Daoy (cell line): Measurements from ENCODE around the gene ZNF618. TPM values are rescaled to one million over a fixed set of nuclear protein-coding genes. Genes with fewer than 3 reads are reported as not detected.

Experiments
- DNase-seq: peaks from one replicate; pipeline ENCODE4 v3.0.0-alpha.2; 2015; ENCODE audit warnings: low read depth
- total RNA-seq: library from RNA; depleted of rRNA; stranded (reverse); fragments of >200 nt; shearing (Covaris generic); gene quantifications from 2 replicates; pipeline ENCODE4 v1.2.3, GENCODE V29; 2014

The ZNF618 gene
- total RNA-seq, 1 experiment from 2014 or later, result 5.0 TPM

DNA sequence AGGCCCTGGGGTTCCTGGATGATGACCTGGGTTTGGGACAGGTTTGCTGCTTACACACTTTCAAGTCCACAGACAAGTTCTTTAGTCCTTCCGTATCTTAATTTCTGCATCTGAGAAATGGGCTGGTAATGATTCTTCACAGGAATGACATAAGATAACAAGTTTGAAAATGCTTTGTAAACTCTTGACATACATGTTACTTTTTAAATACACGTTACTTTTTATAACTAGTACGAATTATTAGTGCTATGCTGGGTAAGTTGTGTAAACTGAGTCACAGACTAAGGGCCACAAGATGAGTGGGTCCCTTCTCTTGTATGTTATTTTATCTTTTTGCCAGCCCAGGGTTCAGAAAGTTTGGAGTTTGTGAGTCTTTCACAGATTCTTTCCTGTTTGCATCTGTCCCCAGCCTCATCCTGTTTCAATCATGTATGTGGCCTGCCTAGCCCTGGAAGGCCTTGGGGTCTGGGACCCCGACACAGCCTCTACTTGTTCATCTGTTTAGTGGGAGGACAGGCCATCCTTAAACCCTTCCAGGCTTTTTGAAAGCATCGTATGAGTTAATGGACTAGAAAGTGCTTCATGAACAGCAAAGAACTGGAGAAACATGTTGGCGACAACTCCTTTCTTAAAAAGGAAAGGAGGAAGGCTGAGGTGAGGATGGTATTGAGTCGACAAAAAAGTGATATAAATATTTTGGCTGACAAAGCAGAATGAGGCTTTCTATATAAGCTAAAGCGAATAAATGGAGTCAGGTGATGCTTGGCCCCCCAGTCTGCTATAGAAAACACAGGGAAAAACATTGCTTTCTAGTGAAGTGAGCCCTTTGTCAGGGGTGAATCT, 9.3 kb downstream of the ZNF618 start:
- no peak for DNase-seq

DNA sequence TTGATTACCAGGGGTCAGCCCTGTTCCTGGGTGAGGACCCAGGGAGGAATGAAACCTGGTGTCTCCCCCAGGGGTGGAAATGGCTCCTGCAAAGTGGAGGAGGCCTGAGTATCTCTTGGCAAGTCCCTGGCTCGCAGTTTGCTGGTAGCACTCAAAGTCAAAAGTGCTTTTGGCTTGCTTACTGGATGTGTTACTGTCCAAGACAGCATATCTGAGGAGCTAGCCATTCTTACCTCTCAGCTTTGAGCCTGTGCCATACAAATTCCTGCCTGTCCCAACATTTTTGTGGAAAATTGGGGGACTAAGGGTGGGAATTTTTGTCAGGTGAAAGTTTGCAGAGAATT, 9.9 kb downstream of the ZNF618 start:
- DNase-seq, result peak; percentile 38

DNA sequence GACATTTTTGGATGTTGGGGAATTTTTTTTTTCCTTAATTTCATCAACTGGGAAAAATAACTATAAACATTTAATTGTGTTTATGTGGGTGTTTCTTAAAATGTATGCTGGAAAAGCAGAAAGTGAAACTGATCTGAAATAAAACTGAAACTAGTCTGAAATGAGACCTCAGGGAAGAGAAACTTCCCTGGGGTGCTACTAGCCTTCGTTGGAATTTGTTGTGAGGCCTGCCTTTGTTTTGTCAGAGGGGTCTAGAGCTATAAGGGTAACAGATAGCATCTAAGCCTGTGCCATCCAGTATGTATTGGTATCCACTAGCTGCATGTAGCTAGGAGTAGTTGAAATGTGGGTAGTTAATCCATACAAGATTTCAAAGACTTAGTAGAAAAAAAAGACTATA, 10.4 kb downstream of the ZNF618 start:
- DNase-seq, result peak; percentile 34

DNA sequence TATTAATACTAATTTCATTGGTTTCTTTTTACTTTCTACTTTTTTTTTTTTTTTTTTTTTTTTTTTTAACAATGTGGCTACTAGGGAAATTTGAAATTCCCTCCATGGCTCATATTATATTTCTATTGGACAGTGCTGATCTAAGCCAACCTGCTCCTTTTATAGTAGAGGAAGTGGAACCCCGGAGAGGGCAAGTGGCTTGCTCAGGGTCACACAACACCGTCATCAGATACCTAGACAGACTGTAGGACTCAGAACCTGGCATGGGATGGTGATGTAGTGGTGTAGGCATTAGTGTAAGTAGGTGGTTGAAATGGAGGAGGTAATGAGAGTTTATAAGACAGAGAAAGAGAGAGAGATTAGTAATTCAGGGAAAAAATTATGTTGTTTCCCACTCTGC, 10.8 kb downstream of the ZNF618 start:
- peak; percentile 43 for DNase-seq

DNA sequence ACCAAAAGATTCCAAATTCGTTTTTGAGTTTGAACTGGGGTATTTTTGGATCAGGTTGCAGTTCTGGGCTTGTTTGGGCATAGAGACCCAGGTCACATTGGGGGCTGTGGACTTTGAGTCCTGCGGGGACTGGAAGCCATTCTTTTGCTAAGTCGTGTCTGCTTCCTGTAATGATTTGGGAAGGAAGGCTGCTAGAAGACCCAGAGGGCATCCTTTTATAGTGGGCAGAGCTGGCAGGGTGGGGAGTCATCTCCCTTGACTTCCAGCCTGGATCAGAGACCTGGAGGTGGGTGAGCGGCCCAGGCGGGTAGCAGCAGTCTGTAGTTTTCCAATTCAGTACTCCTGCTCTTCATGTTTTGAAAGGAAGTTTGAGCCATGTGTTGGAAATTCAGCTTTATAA, 11.3 kb downstream of the ZNF618 start:
- no peak for DNase-seq

DNA sequence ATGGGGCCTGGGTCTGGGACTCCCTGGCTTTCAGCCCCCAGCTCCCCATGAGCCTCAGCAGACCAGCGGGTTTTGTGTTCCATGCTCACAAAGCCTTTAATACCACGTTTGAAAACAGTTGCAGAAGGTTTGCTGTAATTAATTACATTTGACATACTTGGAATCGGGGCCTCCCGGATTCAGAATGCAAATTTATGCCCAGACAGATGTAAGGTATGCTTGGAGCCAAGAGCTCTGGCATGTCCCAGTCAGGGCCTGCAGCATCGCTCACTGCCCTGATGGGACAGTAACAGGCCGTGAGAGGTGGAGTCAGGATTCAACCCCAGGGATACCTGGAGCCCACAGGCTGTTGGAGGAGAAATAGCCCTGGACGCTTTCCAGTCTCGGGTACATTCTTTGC, 12.2 kb downstream of the ZNF618 start:
- DNase-seq, result no peak

DNA sequence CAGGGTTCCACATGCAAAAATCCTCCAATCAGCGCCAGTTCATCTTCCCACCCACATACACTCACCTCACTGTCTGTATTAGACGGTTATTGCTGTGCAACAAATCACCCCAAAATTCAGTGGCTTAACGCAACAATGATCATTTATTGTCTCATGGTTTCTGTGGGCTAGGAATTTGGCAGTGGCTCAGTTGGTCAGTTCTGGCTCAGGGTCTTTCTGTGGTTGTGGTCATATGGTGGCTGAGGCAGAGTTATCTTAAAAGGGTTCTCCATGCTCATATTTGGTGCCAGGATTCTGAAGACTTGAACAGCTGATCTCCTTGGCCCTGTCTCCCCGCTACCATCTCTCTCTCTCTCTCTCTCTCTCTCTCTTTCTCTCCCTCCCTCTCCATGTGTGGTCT, 12.9 kb downstream of the ZNF618 start:
- no peak for DNase-seq

DNA sequence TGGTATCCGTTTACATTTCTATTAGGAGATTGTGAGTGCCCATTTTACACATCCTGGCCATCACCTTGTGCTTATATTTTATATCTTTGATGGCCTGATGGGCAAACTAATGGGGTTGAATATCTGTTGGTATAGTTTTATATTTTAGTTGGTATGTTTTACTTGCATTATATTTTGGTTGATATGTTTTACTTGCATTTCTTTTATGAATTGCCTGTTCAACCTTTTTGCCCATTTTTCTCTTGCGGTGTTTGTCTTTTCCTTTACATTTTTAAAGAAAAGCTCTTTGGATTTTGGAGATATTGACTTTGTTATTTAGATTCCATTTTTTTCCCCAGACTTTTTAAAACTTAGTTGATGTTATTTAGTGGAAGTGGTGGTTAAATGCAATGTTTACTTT, 14.6 kb downstream of the ZNF618 start:
- no peak for DNase-seq

DNA sequence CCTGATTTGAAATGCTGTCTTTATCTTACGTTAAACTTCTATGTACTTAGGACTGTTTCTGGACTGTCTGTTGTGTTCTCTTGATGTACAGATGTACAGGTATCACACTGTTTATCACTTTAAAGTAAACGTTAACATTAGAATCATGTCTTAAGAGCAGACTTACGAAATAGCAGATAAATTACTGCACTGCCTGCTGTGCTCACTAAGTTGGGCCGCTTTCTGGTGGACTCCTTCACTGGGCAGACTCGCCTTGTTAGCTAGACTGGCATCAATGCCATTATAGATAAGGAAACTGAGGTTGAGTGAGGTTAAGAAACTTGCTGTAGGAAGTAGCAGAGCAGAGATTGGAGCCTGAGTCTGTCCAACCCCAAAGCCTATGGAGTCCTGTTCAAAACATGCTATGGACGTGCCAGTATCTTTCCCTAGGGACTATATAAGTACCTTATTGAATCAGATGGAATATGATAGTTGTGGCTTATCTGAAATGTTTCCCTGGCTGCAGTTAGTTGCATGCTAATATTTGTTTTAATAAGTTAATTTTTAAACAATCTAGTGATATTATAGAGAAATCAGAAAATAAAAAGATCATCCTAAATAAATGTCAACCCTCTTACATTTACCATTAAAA, 16.9 kb downstream of the ZNF618 start:
- DNase-seq, result no peak

DNA sequence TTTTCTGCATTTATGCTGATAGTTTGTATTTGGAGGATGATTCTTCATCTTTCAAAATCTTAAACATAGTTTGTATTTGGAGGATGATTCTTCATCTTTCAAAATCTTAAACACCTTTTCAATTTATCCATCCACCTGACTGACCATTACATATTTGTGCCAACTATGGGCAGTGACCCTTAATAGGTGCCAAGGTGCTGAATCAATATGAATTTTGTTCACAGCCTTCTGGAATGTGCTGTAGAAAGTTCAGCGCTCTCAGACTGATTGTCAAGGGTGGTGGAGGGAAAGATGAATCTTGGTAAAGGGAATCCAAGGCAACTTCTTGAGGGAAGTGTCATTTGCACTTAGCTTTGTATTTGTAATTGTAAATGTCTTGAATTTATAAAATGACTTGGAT, 18.1 kb downstream of the ZNF618 start:
- DNase-seq, result no peak

DNA sequence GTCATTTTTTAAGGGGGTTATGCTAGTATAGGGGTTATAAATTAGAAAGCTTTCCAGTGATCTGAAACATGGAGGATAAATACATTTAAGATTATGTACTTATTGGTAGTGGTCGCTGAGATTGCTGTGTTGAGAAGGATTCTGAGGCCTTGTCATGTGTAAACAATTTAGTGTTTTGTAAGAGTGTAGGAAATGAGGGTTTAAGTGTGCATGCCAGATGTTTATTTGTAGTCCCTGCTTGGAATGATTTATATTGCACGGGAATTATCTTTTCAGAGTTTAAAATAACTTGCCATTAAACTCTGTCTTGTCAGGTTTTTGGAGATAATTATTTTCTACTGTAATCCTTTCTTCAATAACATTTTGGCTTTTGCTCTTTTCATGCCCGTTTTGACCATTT, 19.4 kb downstream of the ZNF618 start:
- no peak for DNase-seq

DNA sequence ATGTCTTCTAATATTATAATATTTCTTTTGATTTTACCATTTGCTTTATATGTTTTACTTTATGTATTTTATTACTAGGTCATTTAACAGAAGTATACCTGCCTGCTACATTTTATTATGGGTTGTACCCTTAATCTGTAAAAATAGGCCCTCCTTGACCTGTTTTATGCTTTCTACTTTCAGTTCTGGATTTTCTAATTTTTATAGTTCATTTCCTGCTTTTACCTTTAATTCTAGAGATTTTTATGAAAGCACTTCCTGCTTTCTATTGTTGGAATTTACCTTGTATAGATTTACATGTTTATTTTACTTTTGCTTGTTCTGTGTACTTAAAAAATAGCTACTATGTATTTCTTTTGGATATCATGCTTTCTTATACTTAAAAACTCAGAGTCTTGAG, 20.6 kb downstream of the ZNF618 start:
- no peak for DNase-seq

DNA sequence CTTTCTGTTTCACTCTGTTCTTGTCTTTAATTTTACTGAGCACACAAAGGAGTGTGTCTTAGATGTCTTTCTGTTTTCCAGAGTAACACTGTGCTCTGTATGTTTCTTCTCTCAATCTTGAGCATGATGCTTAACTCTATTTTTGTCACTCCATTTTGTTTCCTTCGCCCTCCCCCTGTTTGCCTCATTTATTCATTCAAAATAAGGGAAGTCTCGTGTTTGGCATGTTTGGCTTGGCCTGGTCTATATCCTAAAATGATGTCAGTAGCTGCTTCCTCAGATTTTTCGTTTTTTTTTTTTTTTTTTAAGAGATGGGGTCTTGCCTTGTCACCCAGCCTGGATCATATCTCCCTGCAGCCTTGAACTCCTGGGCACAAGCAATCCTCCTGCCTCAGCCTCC, 22.0 kb downstream of the ZNF618 start:
- no peak for DNase-seq

DNA sequence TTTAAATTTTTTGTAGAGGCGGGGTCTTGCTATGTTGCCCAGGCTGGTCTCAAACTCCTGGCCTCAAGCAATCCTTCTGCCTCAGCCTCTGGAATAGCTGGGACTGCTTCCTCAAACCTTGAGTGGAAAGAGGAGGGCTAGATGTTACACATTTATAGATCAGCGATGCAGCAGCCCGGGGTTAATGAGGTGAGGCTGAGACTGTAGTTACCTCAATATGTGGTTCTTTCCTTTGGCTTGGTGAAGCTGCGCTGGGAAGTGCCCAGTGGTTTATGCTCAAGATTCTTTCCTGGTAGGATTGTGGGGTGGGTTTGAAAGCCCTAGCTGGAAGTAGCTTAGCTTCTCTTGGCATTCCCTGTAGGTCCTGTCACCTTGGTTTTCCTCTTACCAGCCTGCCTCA, 22.5 kb downstream of the ZNF618 start:
- DNase-seq, result no peak

DNA sequence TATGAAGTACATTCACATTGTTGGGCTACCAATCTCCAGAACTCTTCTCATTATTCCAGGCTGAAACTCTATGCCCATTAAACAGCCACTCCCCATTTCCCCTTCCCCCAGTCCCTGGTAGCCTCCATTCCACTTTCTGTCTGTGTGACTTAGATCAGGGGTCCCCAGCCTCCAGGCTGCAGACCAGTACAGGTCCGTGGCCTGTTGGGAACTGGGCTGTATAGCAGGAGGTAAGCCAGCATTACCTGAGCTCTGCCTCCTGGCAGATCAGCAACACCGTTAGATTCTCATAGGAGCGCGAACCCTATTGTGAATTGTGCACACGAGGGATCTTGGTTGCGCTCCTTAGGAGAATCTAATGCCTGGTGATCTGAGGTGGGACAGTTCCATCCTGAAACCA, 23.1 kb downstream of the ZNF618 start:
- DNase-seq, result no peak

DNA sequence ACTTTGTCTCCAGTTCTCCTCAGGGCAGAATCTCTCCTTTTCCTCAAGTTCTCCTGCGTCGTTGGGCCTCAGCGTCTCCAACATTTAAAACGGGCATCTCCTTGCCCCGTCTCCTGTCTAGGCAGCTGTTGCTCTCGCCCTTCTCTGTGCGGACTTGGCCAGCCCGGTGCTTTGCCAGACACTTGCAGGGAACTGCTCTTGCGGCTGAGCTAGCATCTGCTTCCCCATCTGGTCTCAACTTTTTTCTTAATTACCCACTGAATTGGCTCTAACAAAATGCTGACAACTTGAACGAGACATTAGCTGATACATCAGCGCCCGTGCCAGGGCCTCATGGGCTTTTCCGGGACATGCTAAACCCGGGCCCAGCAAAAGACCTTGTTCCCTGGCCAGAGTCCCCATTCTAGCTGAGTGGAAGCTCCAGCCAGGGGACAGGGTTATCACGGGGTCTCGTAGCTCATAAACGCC, 25.1 kb downstream of the ZNF618 start:
- no peak for DNase-seq

DNA sequence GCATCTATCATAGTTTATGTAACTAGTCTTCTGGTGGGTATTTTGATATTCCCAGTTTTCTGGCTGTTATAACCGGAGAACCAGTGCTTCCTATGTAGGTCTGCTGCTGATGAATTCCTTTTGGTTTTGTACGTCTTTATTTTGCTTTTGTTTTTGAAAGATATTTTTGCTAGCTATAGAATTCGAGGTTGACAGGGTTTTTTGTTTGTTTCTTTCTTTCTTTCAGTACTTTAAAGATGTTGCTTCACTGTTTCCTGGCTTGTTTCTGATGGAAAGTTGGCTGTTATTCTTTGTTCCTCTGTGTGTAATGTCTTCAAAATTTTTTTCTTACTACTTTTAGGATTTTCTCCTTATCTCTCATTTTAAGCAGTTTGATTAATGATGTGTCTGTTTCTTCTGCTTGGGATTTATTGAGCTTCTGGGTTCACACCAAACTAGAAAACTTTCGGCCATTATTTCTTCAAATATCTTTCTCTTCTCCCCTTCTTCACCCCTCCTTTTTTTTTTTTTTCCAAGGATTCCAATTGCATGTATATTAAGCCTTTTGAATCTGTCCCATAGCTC, 27.5 kb downstream of the ZNF618 start:
- DNase-seq, result no peak

DNA sequence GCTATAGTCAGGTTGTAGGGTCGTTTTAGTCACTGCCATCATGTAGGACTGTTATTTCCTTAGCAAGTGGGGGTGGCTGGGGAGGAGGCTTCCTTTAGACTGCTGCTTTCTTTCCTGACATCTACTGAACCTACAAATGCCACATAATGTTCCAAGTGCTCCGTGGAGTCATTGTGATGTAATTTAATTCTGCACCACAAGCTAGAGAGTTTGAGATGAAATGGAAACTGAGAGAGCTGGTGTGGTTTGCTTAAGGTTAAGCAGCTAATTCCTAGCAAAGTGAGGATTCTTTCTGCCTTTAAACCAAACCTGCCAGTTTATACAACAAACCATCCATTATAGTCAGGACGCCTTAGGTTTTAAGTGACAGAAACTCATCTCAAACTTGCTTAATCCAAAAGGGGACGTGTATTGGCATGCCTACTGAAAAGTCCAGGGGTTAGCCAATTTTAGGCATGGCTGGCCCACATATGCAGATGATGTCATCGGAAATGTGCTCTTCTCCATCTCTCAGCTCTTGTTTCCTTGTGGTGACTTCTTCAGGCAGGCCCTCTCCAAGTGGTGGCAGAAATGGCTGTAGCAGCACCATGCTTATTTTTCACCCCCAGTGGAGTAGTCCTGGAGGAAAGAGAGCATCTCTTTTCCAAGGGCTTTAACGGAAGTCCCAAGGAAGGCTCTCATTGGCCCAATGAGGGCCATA, 30.5 kb downstream of the ZNF618 start:
- DNase-seq, result no peak

DNA sequence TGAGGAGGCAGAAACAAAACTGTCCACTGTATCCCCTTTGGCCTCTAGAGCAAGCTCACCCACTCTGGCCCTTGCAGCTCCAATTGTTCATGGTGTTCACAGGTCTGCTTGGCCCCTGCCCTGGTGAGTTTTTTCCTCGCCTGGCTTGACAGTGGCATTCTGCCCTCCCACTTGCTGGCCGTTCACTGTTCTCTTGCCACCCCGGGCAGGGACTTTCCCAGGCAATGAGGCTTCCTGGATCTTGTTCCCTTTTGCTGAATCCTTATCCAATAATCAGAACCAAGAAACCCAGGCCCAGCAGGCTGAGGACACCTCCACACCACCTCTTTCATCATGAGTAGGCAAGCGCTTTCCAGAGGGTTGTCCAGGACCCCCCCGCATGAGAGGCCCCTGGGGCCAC, 31.2 kb downstream of the ZNF618 start:
- DNase-seq, result no peak

DNA sequence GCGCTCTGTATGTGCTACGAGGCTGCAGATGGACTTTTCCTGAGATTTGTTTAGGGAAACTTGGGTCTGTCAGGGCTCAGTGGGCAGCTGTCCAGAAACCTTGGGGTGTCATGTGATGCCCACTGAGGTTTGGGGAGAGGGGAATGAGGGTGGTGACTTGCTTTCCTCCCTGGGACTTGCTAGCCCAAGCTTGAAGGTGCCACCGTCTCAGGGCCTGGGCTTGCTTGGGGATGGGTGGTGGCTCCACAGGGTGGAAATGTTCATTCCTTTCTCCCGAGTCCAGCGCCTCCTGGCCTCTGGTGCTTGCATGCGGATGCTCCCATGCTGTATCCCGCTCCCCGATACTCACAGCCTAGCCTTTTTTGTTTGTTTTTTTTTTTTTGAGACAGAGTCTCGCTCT, 33.3 kb downstream of the ZNF618 start:
- no peak for DNase-seq

DNA sequence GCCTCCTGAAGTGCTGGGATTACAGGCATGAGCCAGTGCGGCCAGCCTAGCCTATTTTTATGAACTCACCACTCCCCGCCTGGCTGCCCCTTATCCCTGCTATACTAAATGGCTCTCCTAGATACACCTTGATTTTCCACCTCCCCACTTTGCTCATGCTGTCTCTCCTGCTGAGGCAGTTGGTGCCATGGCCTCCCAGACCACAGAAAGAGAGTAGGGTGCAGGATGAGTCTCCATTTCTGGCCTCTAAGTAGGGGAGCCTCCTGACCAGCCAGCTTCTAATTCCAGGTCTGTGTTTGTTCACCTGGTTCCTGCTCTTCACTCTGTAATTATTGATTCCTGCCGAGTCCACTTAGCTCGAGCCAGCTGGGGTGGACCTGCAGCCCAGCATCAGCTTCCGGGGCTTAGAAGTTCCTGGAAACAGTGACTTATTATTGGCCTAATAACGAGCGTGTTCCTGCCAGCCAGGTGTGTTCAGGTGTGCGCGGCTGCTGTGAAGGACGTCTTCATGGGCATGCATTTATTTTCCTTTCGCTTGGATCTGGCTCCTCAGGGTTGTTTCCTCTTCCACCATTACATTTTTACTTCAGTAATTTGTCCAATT, 34.0 kb downstream of the ZNF618 start:
- DNase-seq, result no peak

DNA sequence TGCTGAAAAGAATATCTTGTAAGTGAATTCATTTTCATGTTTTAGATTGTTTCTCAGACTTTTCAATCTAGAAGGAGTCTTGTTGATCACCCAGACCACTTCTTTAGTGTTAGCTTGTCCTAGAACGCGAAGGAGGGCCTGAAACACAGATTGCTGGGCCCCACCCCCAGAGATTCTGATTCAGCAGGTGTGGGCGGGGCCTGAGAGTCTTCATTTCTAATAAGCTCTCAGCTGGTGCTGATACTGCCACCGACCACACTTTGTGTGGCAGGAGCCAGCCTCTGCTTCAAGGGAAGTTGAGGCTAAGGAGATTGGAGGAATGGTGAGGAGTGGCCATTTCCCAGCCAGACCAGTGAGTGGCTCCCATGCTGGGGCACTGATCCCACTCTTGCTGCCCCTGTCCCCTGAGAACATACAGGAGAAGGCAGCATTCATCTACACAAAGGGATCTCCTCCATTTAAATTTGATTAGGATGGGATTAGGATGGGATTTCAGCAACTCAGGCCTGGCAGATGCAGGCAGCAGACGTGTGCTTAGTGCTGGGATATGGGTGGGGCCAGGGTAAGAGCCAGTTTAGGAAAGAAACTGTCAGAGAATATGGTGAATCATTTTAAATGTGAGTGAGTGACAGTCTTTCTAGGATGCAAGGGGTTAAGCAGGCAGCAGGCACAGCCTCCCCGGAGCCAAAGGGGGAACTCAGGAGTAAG, 35.9 kb downstream of the ZNF618 start:
- no peak for DNase-seq
